ENCODE measurements around the gene SLC40A1.
A peak's percentile ranks its signal among the peaks of the same experiment; 100 is the strongest.

Gene SLC40A1

GRCh38 chr2:189580241-189580651, 340 bp downstream of the SLC40A1 start:
- DNase-seq (ENCODE audit: low read depth): peak; percentile 12
- TF ChIP-seq, protein P1, sequence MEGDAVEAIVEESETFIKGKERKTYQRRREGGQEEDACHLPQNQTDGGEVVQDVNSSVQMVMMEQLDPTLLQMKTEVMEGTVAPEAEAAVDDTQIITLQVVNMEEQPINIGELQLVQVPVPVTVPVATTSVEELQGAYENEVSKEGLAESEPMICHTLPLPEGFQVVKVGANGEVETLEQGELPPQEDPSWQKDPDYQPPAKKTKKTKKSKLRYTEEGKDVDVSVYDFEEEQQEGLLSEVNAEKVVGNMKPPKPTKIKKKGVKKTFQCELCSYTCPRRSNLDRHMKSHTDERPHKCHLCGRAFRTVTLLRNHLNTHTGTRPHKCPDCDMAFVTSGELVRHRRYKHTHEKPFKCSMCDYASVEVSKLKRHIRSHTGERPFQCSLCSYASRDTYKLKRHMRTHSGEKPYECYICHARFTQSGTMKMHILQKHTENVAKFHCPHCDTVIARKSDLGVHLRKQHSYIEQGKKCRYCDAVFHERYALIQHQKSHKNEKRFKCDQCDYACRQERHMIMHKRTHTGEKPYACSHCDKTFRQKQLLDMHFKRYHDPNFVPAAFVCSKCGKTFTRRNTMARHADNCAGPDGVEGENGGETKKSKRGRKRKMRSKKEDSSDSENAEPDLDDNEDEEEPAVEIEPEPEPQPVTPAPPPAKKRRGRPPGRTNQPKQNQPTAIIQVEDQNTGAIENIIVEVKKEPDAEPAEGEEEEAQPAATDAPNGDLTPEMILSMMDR (conservative IDR thresholded peaks at IDR 0.05; ENCODE audit: control insufficient read depth, insufficient read depth, low read depth, low read length): no peak
- peak overlapping the region; percentile 44 for H3K4me3 ChIP-seq (ENCODE audit: control insufficient read depth, low read depth, low read length)

GRCh38 chr2:189579585-189580186, 900 bp downstream of the SLC40A1 start:
- H3K4me3 ChIP-seq (ENCODE audit: control insufficient read depth, low read depth, low read length): no peak overlapping the region
- peak; percentile 63 for DNase-seq (ENCODE audit: low read depth)
- TF ChIP-seq, protein P1 (conservative IDR thresholded peaks at IDR 0.05; ENCODE audit: control insufficient read depth, insufficient read depth, low read depth, low read length): no peak

DNA sequence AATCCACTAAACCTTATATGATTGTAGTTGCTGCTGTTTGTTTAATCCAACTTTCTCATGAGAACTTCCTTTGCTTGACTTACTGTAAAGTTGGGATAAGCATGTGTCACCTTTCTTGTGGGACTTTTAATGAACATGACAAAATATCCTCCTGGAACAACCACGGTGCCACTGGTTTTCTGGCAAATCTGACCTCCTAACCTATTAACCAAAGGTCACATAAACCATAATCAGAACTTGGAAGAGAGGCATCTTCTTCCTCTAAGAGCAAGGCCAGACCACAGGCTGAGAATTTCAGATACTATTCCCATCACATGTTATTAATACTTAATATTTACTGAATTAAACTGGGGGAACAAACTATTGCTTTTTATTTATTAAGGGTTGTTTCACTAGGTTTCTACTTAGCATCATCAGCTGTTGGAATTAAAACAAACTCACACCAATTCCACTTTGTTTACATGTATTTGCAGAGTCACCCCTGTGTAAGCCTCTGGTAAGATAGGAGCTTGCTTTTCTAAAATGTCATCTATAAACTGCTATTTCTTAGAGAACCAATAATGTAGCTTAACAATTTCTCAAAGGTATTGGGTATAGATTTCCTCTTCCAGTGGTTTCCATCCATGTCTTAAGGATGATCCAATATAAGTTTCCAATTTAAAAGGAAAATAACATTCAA, 2.2 kb downstream of the SLC40A1 start:
- TF ChIP-seq, protein P1 (conservative IDR thresholded peaks at IDR 0.05; ENCODE audit: control insufficient read depth, insufficient read depth, low read depth, low read length): no peak
- no peak overlapping the region for H3K4me3 ChIP-seq (ENCODE audit: control insufficient read depth, low read depth, low read length)
- DNase-seq (ENCODE audit: low read depth): no peak

DNA sequence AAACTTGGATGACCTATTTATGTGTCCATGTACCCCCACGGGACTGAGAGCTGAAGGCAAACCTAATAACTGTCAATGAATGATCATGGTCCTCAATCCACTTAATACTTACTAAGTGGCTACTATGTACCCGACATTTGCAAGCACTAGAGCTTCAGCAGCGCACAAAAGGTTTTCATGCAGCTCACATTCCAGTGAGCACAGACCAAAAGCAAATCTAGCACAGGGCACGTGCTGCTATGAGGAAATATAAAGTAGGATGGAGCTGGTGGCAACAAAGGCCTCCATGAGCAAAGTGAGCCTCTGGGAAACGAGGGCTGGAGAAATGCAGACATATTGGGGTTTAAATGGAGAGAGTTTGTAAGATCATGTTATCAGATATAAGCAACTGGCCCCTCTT, 3.5 kb downstream of the SLC40A1 start:
- no peak overlapping the region for H3K4me3 ChIP-seq (ENCODE audit: control insufficient read depth, low read depth, low read length)

GRCh38 chr2:189576396-189576795, 4.2 kb downstream of the SLC40A1 start:
- TF ChIP-seq, protein P1 (conservative IDR thresholded peaks at IDR 0.05; ENCODE audit: control insufficient read depth, insufficient read depth, low read depth, low read length): no peak
- no peak for DNase-seq (ENCODE audit: low read depth)
- H3K4me3 ChIP-seq (ENCODE audit: control insufficient read depth, low read depth, low read length): no peak overlapping the region

More for the DNA sequence above, 3.5 kb downstream of the SLC40A1 start:
- TF ChIP-seq, protein P1 (conservative IDR thresholded peaks at IDR 0.05; ENCODE audit: control insufficient read depth, insufficient read depth, low read depth, low read length): no peak
- DNase-seq (ENCODE audit: low read depth): no peak

DNA sequence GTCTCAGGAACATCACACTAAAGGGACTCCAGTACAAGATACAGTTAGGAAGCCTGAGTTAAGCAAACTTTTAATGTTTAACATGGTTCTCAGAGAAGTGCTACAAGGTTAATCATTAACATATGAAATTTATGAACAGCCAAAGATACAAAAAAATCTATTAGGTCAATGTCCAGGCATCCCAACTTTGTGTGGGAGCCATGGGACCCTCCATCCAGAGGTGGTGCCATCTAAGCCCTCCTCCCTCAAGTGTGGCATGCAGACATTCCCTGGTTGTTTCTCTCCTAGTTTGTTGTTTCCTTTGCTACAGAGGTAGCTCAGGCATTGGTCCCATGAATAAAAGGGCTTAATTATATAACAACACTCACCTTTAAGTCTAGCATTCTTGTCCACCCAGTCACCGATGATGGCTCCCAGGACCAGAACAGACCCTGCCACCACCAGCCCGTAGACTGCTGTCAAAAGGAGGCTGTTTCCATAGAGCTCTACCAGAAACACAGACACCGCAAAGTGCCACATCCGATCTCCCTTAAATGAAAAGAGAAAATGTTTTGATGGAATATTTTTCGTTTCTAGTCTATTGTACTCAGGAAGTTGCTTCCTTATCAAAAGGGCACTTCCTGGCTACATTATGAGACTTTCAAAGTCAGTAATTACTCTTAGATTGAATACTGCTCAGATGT, 5.7 kb downstream of the SLC40A1 start:
- TF ChIP-seq, protein P1 (conservative IDR thresholded peaks at IDR 0.05; ENCODE audit: control insufficient read depth, insufficient read depth, low read depth, low read length): no peak
- DNase-seq (ENCODE audit: low read depth): no peak
- H3K4me3 ChIP-seq (ENCODE audit: control insufficient read depth, low read depth, low read length): no peak overlapping the region
